Measurements from ENCODE around the gene NPTXR.

DNA sequence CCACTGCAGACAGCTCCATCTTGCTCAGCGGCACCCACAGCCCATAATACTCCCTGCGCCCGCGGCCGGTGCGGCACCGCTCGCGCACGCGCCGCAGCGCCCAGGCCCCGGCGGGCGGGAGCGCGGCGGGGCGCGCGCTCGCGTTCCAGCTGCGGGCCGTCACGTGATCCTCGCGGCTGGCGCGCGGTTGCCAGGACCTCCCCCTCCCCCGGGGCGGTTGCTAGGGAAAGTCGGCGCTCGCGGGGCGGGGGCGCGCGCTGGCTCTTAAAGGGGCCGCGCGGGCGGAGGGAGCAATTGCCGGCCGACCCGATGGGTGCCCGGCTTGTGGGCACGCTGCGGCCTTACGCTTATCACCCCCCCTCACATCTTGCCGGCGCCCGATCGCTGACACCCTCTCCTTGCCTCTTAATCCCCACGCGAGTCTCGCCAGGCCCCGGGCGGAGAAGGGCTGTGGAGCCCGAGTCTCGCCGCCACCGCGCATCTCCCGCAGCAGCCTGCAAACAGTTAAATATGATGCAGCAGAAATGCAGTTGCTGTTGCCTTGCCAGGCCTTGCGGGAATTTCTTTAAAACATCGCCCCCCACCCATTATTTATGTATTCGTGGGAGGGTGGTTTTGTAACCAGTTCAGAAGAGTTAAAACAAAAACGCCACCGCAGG is 28.5 kb upstream of the NPTXR start, which contains the start of gene CBX6:
- TF ChIP-seq CTCF (IDR thresholded peaks at IDR 0.05; ENCODE audit: low read length) (no peak), EZH2 (optimal IDR thresholded peaks at IDR 0.05; ENCODE audit: low read depth, low read length) (no peak)
